GM18505 (cell line): ENCODE data around the gene PALD1.

Experiments used
- ATAC-seq: cut with Tn5 transposase; IDR thresholded peaks from one replicate; pipeline ENCODE4 v1.9.1; 2021; ENCODE audit not compliant: unreplicated experiment
- POLR2A ChIP-seq: IDR thresholded peaks from 4 replicates; pipeline ENCODE4 v1.6.1; 2011; ENCODE audit warnings: borderline replicate concordance; ENCODE audit not compliant: insufficient read depth, insufficient read length; ENCODE audit errors: extremely low read depth

PALD1 gene

GRCh38 chr10:70549351-70549961 lies 70.9 kb downstream of the PALD1 start:
- no peak for TF ChIP-seq POLR2A
- no peak for ATAC-seq

- TF ChIP-seq POLR2A, result no peak
- ATAC-seq, result no peak
Measured at GRCh38 chr10:70549962-70550458, 71.4 kb downstream of the PALD1 start.

- TF ChIP-seq POLR2A, result no peak
- no peak for ATAC-seq
Measured at GRCh38 chr10:70550459-70550858, 71.9 kb downstream of the PALD1 start.

- TF ChIP-seq POLR2A, result no peak
- ATAC-seq, result no peak
Measured at GRCh38 chr10:70551466-70551865, 72.9 kb downstream of the PALD1 start.

GRCh38 chr10:70551971-70552422 lies 73.4 kb downstream of the PALD1 start:
- TF ChIP-seq POLR2A, result no peak
- no peak for ATAC-seq

GRCh38 chr10:70552586-70552985 lies 74.0 kb downstream of the PALD1 start:
- TF ChIP-seq POLR2A, result no peak
- ATAC-seq, result no peak

GRCh38 chr10:70555371-70555770 lies 76.8 kb downstream of the PALD1 start:
- no peak for ATAC-seq
- no peak for TF ChIP-seq POLR2A

- no peak for ATAC-seq
Measured at GRCh38 chr10:70557086-70557845, 78.7 kb downstream of the PALD1 start.

GRCh38 chr10:70557876-70558275 lies 79.3 kb downstream of the PALD1 start:
- ATAC-seq, result no peak

More at GRCh38 chr10:70557086-70557845, 78.7 kb downstream of the PALD1 start:
- no peak for TF ChIP-seq POLR2A

GRCh38 chr10:70558295-70558694 lies 79.7 kb downstream of the PALD1 start:
- no peak for TF ChIP-seq POLR2A
- ATAC-seq, result no peak

More at GRCh38 chr10:70557876-70558275, 79.3 kb downstream of the PALD1 start:
- TF ChIP-seq POLR2A, result no peak

- TF ChIP-seq POLR2A, result no peak
- no peak for ATAC-seq
Measured at GRCh38 chr10:70558871-70559810, 80.6 kb downstream of the PALD1 start.

GRCh38 chr10:70559861-70560260 lies 81.3 kb downstream of the PALD1 start:
- no peak for ATAC-seq
- TF ChIP-seq POLR2A, result no peak

GRCh38 chr10:70560511-70560941 lies 82.0 kb downstream of the PALD1 start:
- TF ChIP-seq POLR2A, result no peak
- no peak for ATAC-seq
